GM19438 (cell line): ENCODE data around the gene TEDC1.

Source experiments
- ATAC-seq: cut with Tn5 transposase; IDR thresholded peaks from one replicate; pipeline ENCODE4 v1.9.1; 2021; ENCODE audit warnings: low read depth; ENCODE audit not compliant: unreplicated experiment

Gene TEDC1

DNA sequence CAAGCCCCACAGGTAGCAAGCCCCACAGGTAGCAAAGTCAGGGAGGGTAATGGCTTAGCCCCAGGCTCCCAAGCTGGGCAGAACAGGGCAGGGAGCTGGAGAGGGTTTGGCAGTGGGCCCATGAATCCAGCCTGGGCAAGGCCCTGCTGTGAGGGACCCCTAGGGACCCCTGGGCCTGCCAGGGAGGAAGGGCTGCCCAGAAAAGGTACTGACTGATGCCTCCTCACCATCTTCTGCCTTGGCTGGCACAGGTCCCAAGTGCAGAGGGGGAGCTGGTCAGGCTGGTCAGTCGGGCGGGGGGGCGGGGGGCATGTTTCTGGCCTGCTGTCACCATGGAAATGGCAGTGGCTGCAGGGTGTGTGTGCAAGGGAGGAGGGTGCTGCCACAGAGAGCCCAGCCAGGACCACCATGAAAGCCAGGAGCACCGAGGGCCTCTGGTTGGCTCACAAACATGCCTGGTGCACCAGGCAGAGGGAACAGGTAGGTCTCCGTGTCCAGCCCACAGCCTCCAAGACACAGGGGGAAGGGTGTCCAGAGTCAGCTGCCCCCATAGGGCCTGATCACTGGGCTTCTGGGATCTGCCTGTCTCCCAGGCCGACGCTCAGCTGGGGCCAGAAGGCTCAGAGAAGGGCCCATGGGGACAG is 17.9 kb upstream of the TEDC1 start:
- no peak for ATAC-seq

DNA sequence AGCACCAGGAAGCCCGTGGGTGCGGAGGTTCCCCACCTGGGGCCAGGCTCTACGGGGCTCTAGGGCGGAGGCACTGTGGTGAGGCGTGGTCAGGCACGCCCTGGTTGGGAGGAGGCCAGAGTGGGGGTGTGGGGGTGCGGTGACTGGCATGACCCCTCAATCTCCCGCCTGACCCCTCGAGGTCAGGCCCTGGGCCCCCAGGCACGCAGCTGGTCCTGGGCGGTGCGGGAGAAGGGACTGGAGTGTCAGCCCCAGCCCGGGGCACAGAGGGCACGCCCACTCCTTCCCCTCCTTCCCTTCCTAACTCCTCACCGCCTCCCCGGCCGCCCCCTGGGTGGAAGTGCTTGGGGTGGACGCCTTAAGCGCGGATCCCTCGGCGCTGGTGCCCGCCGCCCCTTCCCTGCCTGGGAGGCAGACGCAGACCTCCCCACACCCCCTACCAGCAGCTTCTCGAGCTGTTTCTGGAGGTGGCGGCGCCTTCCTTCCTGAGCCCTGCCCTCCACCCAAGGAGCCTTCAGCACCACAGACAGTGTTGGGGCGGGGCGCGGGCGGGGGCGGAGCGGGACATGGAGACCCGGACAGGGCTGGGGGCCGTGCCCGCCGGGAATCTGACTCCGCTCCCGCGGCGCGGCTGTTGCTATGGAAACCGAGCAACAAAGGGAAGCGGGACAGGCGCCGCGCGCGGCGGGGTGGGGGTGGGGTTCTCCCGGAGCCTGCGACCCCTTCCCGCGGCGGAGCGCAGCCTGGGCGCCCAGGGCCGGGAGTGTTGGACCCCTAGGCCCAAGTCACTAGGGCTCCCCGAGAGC is 17.2 kb upstream of the TEDC1 start:
- ATAC-seq: no peak

DNA sequence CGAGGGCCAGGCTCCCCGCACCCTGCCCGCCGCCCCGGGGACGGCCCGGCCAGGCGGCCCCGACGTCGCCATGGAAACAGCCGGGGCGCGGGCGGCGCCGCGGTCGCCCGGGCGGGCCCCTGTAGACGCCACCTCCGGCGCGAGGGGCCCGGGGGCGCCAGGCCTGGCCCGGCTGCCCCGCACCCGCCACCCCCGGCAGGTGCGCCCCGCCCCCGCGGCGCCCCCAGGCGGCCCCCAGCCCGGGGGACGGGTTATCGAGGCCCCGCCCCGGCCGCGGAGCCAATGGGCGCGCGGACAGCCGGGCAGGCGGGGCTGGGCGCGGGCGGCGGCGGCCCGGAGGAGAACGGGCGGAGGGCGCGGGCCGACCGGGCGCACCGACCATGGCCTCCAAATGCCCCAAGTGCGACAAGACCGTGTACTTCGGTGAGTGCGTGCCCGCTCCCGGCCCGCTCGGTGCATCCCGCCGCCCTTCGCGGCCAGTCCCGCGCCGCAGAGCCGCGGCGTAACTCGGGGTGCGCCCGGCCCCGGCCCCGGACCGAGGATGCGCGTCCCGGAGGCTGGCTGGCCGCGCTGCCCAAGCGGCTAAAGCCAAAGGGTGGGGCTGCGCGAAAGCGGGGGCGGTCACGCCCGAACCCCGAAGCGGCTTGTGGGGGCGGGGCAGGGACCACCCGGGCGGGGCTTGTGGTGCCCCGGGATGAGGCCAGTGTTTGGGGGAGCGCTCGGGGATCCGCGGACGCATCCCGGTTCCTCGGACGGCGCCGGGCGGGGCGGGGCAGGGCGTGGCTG is 16.4 kb upstream of the TEDC1 start, which contains the start of gene CRIP2:
Gene CRIP2 (plus strand): TSS at position 339 of the 786 bp plus-strand sequence. CDS start 42 bp downstream, at position 381.
- ATAC-seq: no peak

DNA sequence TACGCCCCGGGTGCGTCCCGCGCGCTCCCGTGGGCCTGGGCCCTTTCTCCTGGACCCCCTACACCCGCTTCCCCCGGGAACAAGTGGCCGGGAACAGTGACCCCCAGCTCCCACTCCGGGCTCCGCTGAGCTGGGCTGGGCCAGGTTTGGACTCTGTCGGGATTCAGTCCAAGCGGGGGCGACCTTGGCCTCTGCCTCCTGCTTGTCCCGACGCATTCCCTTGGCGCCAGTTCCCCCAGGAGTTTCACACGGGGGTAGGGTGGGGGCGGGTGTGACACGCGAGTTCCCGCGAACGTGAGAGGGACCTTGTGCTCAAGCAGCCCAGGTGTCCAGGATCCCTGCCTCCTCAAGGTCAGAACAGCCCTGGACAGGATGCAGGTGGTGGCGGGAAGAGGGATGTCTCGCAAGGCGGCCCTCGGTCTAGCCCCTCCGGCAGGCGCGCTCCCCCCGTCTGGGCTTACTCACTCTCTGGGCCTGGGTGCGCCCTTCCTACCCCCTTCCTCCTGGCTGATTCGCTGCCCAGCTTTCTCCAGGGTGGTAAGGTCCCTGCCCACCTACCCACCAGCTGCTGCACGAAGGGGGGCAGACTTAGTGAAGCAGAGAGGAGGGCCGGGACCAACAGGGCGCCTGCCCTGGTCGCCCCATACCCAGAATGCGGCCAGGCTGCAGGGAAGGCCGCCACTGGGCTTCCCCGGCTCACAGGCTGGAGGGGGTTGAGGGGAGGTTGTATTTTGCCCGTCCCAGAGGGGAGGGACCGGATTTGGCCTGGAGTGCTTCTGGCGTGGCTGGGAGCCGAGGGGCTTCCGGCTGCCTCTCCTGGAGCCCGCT is 15.6 kb upstream of the TEDC1 start:
- ATAC-seq: no peak

DNA sequence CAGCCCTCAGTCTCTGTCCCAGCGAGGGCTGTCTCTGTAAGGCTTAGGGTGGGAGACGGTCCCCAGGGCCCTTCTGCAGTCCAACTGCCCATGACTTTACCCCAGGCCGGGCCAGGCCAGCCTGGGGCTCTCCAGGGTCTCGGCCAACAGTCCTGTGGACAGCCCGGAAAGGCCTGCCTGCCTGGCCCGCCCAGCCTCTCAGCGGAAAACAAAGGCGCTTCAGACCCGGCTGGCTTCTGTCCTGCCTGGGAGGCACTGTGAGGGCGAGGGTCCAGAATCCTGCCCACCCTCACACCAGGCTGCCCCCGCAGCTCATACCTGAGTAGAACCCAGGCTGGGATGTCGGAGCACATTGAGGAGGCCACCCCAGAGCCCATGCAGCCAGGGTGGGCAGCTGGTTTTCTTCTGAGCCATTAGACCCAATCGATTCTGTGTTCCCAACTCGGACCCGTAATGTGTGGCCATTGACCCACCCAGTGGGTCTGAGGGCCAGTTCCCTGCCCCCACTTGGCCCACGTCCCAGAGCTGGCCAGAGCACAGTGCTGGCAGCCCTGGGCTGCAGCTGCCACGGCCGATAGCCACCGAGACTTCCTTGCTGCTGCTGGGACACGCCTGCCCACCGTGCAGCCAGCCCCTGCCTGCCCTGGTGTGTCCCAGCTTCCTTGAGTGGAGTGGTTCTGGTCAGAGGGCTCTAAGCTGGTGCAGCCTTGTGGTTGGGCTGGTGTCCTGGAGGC is 14.8 kb upstream of the TEDC1 start:
- no peak for ATAC-seq

DNA sequence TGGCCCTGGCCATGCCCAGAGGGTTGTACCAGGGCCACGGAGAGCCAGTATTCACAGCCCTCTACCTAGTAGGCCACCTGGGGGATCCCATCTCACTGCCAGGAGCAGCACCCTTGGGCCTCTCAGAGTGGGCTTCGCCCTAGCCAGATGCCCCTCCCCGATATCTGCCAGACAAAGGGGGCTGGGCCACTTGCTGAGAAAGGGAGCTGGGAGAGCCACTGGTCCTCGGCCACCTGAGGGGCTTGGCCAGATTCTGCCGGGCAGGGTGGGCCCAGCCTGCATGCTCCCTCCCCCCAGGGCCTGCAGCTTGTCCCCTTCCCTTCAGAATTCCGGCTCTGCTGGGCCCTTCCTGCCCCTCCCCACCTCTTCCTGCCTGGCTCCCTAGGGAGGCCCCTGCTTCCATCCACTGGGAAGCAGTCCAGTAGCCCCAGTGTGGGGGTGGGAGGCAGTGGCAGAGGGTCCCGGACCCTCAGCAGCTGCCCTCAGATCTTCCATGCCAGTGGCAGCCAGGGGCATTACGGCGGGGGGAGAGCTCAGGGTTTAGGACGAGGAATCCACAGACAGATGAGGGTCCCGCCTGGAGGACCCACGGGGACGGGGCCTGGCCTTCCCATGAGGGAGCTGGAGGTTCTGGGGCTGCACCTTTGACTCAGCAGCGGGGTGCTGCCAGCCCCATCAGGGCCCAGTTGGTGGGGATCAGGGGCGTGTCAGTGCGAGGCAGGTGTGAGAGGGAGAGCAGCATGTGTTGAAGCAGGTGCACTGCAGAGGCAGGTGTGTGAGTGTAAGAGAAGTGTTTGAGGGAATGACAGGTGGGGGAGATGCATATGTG is 14.0 kb upstream of the TEDC1 start:
- ATAC-seq: no peak

DNA sequence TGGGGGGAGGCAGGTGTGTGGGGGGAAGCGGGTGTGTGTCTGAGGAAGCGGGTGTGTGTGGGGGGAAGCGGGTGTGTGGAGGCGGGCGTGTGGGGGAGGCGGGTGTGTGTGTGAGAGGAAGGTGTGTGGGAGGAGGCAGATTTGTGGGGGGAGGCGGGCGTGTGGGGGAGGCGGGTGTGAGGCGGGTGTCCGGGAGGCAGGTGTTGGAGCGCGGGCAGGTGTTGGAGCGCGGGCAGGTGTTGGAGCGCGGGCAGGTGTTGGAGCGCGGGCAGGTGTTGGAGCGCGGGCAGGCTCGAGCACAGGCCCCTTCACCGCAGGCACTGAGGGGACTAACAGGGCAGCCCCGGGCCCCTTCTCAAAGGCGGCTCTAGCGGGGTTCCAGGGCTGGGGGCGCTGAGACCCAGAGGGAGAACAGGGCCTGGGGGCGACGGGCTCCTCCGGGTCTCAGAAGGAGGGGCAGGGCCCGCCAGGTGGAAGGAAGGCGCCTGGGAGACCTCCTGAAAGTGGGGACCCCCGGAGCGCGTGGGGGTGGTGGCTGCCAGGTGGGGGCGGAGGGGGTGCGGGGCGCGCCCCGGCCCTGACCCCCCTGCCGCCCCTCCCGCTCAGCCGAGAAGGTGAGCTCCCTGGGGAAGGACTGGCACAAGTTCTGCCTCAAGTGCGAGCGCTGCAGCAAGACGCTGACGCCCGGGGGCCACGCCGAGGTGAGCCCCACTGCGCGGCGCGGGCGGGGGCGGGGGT is 13.2 kb upstream of the TEDC1 start:
- no peak for ATAC-seq

DNA sequence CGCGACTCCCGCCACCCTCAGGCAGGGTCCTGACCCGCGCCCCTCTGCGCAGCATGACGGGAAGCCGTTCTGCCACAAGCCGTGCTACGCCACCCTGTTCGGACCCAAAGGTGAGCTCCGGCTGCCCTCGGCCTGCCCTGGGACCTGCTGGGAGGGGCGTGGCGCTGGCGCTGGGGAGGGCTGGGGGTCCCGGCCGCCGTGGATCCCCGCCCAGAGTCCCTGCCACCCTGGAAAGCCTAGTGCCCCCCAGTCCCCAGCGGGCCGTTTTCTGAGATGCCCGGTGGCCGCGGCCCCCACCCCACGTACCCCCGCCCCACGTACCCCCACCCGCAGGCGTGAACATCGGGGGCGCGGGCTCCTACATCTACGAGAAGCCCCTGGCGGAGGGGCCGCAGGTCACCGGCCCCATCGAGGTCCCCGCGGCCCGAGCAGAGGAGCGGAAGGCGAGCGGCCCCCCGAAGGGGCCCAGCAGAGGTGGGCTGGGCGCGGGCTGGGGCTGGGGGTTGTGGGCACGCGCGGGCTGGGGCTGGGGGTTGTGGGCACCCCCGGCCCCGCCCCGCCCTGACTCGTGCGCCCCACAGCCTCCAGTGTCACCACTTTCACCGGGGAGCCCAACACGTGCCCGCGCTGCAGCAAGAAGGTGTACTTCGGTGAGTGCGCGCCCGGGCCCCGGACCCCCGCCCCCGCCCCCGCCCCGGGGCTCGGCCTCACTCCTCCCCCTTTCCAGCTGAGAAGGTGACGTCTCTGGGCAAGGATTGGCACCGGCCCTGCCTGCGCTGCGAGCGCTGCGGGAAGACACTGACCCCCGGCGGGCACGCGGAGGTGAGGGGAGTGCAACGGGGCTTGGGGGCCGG is 12.4 kb upstream of the TEDC1 start:
- no peak for ATAC-seq

DNA sequence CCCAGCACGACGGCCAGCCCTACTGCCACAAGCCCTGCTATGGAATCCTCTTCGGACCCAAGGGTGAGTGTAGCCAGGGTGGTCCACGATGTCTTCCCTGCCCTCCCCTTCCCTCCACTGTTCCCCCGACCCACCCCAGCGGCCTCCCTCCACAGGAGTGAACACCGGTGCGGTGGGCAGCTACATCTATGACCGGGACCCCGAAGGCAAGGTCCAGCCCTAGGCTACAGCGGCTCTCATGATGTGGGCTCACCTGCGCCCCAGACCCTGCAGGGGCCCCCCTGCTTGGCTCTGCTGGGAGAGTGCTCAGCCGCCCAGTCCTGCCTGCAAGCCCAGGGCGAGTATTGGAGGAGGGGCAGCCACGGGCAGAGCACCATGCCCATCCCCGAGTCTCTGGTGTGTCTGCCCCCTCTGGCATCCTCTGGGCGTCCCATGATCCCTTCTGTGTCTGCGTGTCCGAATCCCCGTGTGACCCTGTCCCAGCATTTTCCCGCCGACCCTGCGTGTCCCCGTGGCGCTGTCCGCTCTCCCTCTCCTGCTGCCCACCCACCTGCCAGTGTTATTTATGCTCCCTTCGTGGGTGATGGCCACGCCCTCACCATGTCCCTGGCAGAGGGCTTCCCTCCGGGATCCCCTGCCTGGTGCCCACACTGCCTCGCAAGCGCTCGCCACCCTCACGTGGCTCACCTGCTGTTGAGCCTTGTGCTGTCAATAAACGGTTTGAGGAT is 11.5 kb upstream of the TEDC1 start:
- ATAC-seq: no peak

DNA sequence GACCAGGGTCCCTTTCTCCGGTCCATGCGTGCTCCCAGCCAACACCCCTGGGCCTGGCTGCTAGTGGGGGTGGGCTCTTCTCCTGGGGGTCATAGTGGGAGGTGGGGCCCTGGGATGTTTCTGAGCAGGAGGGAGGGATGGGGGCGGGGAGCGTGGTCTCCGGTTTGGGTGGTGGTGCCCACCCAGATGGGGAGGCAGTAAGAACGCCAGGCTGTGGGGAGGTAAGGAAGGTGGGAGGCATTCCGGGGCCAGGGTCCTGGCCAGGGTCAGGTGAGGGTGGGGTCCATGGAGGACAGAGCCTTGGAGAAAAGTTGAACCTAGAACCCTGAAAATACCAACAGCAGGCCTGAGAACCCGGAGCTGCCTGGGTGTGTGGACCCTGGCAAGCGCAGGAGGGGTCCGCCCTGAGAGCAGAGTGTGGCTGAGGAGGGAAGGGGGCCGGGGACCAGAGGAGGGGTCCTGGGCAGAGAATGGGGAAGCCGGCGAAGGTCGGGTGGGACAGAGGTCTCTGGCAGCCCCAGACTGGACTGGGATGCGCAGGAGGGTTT is 10.8 kb upstream of the TEDC1 start:
- no peak for ATAC-seq

DNA sequence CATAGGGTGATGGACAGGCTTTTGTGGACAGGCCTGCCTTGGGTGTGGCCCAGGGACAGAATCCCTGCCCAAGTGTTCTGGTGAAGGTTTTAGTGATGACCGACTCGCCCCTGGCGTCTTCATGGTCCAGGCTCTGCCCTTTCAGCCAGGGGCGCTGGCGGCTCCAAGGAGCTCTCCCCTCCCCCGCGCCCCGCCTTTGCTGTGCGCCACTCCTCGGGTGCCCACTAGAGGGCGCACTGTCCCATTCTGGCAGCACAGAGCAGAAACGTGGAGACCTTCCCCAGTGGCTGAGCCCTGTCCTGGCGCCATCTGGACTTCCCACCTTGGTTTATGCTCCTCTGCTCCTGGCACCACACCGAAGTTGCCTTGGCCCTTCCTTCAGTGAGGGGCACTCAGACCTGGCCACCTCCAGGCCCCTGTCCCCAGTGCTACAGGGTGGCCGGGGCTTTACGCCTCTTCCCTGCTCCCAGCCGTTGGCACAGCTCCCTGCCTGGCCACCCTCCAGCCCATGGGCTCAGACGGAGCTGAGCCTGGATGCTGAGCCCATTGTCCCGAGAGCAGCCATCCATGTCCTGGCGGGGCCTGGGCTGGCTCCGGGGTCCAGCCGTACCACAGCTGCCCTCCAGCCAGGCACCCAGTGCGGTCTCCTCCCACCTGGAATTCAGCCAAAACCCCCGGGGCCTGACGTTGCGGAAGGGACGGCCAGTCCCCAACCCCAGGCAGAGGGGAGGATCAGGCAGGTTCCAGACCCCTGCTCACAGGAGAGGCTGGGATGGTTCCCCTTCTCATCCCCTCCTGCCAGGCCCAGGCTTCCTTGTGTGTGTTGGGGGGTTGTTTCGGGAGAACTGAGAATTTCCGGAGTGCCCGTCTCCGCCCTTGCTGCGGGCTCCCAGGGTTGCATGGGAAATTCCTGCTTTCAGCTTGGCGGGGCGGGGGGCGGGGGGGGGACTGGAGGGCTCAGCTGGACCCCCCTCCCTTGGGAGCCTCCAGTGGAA is 9.9 kb upstream of the TEDC1 start:
- ATAC-seq: peak; percentile 2

DNA sequence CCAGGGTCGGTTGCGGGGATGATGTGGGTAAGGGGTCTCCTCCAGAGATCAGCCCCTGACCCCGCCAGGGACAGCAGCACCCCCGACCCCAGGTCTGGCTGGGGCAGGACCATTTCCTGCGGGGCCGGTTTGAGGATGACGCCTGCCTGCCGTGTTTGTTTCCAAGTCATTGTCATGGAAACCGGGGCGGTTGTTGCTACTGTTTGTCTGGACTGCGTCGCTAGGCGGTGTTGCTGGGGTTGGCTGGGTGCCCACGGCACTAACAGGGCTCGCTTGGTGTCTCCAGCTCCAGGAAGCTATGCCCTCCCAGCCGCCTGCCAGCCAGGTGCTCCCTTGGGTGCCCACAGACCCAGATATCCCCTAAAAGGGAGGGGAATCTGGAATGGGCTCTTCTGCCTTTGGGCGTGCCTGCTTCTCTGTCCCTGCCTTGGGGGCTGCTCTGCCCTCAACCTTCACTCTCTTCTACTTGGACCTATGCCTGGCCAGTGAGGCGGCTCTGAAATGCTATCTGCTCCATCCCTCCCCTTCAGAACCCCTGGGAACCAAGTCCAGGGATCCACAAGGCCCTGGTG is 9.1 kb upstream of the TEDC1 start:
- ATAC-seq: peak; percentile 58

DNA sequence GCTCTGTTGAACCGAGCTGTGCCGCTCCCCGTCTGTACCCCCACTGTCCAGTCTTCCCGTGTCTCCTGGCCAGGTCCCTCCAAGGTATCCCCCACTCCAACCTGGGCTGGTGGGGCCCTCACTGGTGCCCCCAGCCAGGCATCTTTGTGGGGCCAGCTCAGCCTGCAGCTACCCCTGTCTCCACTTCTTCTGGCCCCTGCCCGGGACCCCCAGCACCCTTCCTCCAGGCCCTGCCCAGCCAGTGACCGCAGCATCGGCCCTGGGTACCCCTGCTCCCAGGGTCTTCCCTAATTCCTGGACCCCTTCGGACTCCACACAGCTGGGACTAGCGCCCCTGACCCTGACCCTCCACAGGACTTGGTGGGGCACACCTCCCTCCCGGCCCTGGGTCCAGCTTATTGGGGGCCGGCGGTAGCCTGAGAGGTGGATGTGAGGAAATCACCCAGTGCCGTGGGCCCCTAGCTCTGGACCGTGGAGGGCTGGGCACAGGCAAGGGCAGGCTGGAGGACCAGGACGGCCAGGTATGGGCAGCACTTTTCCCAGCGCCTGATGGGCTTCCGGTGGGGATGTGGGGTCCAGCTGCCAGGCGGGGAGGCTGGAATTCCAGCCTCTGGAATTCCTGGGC is 8.4 kb upstream of the TEDC1 start:
- no peak for ATAC-seq

DNA sequence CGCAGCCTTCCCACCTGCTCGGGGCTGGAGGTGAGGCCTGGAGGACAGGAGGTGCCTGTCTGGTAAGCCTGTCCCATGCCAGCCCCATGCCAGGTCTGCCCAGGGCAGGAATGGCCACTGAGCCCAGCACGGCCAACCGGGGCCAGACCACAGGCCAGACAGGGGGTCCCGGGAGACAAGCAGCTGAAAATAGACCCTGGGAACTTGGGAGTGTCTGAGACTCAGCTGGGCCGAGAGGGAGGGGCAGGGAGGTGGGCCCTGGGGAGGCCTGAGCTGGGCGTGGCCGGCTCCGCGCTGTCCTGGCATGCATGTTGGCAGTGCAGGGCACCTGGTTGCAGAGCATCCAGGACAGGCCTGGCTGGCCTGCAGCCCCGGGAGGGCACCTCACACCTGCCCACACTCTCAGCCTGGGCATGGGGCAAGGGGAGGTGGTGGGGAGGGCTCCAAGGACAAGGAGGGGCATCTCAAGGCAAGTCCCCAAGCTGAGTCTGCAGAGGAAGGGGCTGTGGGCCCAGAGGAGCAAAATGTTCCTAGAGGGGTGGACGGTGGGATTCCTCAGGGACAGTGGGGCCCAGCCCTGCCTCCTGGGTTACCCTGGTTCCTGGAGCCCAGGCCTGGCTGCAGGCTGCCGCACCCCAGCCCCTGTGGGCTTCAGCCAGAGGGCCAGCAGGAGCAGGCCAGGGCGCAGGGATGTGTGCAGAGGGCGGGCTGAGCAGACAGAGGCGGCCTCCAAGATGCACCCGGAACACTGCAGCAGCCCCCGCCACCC is 7.6 kb upstream of the TEDC1 start:
- no peak for ATAC-seq
